ENCODE data around the gene CPNE1.

DNA sequence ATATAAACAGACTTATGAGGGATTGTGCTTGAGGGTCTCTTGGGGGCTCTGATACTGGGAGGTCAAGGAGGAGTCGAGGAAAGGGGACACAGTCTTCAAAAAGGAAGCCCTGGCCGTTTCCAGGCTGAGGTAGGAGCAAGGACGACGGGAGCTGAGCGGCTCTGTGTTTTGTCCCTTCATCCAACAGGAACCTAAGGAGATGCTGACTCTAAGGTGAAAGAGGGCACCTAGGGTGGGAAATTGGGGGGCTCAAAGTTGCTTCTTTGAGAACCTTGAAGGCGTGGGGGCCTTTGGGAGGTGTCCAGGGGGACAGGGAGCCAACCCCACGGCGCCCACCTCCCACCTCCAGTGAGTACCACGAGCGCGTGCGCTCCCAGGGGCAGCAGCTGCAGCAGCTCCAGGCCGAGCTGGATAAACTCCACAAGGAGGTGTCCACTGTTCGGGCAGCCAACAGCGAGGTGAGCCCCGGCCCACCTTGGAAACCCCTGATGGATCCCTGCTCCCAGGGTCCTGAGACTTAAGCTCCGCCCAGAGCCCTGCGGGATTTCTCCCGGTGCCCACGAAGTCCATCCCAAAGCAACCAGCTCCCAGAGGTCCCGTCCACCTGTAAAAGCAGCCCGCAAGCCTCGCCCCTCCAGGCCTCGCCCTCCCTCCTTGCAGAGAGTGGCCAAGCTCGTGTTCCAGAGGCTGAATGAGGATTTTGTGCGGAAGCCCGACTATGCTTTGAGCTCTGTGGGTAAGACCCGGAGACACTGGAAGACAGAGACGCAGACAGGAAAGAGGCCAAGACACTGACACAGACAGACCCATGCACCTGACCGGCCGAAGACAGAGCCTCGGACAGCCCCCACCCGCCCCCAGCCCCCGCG, 46.2 kb downstream of the CPNE1 start:
- TF ChIP-seq, protein P1, sequence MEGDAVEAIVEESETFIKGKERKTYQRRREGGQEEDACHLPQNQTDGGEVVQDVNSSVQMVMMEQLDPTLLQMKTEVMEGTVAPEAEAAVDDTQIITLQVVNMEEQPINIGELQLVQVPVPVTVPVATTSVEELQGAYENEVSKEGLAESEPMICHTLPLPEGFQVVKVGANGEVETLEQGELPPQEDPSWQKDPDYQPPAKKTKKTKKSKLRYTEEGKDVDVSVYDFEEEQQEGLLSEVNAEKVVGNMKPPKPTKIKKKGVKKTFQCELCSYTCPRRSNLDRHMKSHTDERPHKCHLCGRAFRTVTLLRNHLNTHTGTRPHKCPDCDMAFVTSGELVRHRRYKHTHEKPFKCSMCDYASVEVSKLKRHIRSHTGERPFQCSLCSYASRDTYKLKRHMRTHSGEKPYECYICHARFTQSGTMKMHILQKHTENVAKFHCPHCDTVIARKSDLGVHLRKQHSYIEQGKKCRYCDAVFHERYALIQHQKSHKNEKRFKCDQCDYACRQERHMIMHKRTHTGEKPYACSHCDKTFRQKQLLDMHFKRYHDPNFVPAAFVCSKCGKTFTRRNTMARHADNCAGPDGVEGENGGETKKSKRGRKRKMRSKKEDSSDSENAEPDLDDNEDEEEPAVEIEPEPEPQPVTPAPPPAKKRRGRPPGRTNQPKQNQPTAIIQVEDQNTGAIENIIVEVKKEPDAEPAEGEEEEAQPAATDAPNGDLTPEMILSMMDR (IDR thresholded peaks at IDR 0.05), result no peak
- TF ChIP-seq POLR2A (IDR thresholded peaks at IDR 0.05), result no peak
- TF ChIP-seq POLR2AphosphoS5 (IDR thresholded peaks at IDR 0.05), result no peak
